Stimulated activated naive CD8-positive, alpha-beta T cell treated with anti-CD3 and anti-CD28 coated beads, Interleukin-15, Interleukin-2, amounts not matched to agents 100 U/mL and 50 U/mL, for 24 hours (primary cell): ENCODE measurements around the gene KCNN3.

Experiments
- ATAC-seq: fragments of 150-1000 bp; cut with Tn5 transposase; one replicate; pipeline ENCODE4 v1.10.0; 2021
- DNase-seq: peaks from one replicate; pipeline ENCODE4 v3.0.0; 2021

The KCNN3 gene

DNA sequence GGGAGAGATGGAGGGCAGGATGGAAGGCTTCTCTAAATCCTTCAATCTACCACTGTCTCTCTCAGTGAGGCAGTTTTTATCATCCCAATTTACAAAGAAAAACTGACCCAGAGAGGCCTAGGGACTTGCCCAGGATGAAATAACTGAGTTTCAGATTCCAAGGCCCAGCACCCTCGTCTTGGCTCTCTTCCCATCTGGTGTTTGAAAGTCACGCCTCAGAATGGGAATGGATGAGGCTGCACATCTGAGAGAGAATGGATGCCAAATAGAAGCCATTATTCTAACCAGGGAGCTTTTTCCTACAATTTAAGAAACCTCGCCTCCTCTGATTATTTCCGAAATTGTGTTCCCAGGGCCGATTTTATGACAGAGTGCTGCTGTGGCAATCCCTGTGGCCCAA lies 10.6 kb upstream of the KCNN3 start:
- ATAC-seq, result no peak
- DNase-seq, result no peak

- DNase-seq (no peak), ATAC-seq (no peak)
These were observed 8.9 kb upstream of the KCNN3 start for GRCh38 chr1:154879038-154879421.

GRCh38 chr1:154878371-154879037 lies 8.4 kb upstream of the KCNN3 start:
- peak; percentile 88 for ATAC-seq
- DNase-seq, result peak; percentile 79

- ATAC-seq (no peak), DNase-seq (no peak)
These were observed 7.4 kb upstream of the KCNN3 start for GRCh38 chr1:154877370-154877974.

DNA sequence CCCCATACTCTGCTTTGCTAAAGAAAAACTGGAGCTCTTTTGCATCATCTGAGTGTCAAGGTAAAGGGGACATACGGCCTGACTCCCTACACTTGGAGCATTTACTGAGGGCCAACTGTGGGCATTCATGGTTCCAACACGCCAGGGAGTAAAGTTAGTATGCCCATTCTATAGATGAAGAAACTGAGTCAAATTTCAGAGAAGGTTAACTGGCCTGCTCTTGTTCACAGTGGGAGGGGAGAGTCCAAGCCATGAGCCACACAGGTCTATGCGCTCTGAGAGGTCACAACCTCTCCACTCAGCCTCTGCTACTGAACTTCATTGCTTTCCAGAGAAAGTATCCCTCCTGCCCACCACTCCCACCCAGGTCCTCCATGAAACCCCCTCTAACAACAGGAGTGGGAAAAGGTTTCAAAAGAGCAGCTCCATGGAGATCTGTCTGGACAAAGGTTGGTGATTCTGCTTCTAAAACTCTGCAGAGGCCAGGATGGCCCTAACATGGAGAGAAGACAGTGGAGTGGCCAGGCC lies 6.8 kb upstream of the KCNN3 start:
- no peak for ATAC-seq
- no peak for DNase-seq

DNA sequence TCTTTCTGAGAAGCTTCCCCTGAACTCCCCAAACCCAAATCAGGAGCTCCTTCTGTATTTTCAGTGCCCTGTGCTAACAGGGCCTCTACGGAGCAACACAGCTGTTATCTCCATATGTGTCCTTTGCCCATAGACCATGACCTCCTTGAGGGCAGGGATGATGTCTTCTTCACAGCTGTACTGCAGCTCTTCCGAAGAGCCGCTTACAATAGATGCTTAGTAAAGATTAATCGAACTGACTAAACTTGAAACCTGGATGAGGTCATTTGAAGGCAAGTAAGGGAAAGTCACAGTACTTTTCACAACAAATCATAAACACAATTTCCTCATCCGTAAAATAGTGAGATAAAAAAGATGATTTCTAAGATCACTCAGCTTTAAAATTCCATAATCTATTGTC lies 4.4 kb upstream of the KCNN3 start:
- ATAC-seq (no peak), DNase-seq (no peak)

GRCh38 chr1:154873321-154873950 lies 3.4 kb upstream of the KCNN3 start:
- DNase-seq (no peak), ATAC-seq (no peak)

DNA sequence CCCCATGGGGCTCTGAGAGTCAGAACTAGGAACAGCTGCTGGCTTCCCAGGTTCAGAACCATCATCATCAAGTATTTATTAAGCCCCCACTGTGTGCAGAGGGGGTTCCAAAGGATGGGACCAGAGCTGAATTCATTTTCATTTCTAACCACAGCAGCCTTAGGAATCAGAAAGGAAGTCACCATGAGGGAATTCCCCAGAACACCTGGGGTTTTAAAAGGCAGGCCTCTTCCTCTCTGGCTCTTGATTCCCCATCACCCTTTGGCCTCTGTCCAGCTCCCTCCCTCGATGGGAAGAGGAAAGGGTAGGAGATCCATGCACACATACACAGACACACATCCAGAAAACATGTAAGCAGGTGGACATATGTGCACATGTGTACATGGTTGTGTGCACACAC lies 1.3 kb upstream of the KCNN3 start:
- no peak for DNase-seq
- no peak for ATAC-seq

- ATAC-seq (no peak), DNase-seq (no peak)
These were observed 653 bp upstream of the KCNN3 start for GRCh38 chr1:154870734-154871133.

DNA sequence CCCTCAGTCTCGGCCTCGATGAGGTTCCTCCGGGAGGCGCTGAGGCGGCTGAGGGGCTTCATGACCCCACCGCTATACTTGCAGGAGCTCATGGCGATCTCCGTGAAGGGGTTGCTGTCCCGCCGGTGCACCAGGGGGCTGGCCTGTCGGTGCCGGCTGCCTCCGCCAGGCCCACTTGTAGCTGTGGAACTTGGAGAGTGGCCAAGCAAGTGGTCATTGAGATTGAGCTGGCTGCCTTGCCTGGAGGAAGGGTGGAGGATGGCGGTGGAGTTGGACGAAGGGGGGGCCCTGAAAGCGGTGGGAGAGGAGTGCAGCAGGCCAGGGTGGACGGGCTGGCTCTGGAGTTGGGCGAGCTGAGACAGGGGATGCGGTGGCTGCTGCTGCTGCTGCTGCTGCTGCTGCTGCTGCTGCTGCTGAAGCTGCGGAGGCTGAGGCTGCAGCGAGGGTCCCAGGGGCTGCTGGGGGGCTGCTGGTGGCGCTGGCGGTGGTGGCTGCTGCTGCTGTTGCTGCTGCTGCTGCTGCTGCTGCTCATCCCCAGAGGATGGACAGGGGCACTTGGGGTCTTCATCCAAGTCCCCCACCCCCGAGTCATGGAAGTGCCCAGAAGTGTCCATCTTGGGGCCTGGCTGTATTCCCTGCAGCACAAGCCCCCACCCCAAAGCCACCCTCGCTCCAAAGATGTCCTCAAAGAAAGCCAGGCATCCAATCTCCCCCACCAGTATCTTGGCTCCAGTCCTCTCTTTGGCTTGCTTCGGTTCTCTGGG lies 548 bp downstream of the KCNN3 start:
- ATAC-seq, result no peak

DNA sequence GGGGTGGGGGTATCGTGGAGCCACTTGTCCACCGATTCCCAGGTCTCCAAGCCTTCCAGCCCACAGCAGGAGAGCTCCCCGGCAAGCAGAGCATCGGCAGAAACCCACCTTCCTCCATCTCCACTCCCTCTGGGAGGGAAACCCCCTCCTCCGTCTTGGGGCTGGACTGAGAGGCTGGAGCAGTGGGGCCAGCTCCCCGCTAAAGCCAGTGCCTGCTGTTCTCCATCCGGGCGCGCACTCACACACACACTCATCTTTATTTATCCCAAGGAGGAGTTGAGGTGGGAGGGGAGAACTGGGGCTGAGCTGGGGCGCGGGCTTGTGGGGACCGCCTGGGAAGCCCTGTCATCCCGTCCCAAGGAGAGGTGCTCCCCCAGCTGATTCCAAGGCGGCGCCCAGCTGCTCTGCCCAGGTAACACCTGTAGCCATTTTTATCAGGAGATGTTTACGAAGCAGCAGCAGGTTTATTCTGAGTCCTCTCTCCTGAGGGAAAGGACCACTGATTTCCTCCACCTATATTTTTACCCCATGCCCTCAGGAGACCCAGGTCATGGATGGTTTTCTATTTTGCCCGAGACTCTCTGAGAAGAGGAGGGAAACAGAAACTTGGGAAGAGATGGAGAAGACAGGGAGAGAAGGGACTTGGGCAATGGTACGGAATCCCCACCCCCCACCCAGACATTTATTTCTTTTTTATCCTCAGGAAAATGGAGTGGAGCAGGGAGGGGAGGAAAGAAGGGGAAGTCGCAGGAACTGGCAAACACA lies 2.1 kb downstream of the KCNN3 start:
- ATAC-seq (no peak), DNase-seq (no peak)

More for the DNA sequence above, 548 bp downstream of the KCNN3 start:
- no peak for DNase-seq

GRCh38 chr1:154867064-154867825 lies 2.8 kb downstream of the KCNN3 start:
- no peak for ATAC-seq
- no peak for DNase-seq

GRCh38 chr1:154866257-154867063 lies 3.6 kb downstream of the KCNN3 start:
- ATAC-seq, result no peak
- no peak for DNase-seq

DNA sequence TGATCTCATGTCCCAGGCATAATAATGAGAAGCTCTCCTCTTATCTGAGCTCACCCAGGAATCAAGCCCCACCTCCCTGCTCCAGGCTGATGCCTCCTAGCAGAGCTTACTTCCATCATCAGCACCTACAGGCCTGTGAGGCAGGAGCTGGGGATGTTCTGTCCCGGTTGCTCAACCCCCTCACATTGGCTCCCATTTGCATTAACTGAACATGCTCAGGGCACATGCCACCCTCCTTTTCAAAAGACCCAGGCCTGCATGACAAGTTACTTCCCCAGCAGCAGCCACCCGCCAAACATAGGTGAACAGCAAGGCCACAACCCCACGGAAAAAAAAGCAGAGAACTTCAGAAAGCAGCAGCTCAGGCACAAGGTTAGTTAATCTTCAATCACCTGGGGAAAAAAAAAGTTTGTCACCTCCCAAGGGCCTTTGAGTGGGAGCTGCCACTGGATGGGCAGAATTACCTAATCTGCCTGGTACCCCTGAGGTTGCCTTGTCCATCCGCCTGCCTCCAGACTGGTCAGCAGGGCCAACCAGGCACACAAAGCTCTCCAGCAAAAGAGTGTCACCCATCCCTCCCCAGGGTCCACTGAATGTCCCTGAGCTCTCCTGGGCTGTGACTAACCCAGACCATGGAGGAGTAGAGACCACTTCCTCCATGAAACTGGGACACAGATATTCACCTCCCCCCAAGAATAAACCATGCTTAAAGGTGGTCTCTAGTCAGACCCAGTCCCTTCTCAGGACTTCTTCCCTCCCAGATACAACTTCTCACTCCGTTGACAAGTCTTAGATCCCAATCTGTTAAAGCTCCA lies 4.4 kb downstream of the KCNN3 start:
- ATAC-seq (no peak), DNase-seq (no peak)

DNA sequence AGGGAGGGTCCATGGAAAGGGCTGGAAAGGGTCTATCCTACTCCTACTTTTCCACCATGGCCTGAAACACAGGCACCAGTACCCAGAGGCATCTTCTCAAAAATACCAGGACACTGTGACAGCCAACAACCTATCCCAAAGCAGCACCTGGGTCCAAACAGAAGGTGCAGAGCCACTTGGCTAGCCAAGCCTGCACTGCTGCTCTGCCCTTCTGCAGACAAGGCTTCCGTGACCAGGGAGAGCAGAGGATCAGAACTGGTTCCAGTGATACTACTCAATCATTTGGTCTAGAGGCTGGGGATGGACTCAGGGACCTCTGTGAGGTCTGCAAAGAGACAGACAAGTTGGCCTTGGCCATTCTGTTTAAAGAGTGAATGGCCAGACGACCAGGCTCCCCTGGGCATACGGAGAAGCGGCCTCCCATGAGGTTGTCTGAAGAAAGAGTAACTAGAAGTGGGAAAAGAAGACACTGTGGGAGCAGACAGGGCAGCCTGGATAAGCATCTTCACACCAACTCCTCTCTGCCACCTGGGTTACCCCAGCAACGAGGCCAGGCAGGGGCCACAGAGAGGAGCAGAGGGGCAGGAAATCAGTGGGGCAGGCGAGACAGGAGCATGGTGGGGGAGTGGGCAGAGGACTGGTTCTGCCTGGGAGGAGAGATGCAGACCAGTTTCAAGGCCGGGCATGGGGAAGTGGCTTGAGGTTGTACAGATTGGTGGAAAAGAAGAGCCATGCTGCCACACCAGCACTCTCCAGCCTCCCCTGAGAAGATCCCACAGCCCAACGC lies 5.7 kb downstream of the KCNN3 start:
- no peak for DNase-seq
- ATAC-seq, result no peak

DNA sequence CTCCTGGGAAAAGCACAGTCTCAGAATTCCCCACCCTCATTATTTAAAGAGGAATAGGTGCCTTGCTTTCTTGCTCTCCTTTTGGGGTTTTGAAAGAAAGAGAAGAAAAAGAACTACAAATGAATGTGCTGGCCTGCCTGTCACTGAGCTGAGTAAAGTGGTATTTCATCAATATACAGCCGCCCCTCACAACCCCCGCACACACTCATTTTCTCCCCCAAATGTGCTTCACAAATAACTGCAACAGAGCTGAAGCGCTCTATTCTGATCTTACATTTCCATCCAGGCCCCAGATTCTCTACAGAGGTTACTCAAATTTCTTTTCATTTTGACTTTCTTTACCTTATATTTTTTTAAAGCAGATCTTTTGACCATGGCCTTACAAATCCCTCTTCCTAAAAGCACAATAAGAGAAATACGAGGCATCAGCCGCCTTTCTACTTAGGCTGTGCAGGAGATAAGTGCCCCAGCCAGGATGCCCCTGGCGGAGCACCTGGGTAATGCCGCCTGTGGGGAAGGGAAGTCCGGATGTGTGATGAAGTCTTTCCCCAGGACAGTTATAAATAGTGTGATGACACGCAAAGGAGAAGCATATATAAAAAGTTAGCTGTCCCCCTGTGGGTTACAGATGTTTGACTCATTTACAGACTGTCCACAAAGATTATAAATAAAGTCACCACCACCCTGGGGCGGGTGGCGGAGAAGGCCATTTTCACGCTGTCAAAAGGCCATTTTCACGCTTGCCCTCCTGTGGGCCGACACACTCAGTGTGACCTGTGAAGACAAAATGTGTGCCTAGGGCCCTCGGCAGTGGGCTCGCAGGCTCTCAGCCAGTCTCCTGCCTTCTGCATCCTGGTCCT lies 6.5 kb downstream of the KCNN3 start:
- DNase-seq, result peak; percentile 54
- ATAC-seq, result peak; percentile 71

DNA sequence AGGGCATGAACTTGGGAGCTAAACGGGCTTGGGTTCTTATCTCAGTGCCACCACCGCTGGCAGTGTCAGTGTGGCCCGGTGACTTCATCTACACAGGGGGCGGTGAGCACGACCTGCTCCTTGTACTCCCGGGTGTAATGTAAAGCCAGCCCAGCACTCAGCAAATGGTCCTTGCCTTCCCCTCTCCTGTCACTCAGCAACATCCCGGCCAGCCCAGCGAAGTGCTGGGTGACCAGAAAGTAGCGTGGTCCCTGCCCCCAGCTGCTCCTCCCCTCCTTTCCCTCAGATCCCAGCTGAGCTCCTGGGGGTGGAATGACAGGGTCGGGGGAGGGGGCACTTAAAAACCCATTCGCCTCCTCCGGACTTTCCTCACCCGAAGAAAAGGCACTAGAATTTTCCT lies 7.2 kb downstream of the KCNN3 start:
- no peak for ATAC-seq
- DNase-seq, result no peak

DNA sequence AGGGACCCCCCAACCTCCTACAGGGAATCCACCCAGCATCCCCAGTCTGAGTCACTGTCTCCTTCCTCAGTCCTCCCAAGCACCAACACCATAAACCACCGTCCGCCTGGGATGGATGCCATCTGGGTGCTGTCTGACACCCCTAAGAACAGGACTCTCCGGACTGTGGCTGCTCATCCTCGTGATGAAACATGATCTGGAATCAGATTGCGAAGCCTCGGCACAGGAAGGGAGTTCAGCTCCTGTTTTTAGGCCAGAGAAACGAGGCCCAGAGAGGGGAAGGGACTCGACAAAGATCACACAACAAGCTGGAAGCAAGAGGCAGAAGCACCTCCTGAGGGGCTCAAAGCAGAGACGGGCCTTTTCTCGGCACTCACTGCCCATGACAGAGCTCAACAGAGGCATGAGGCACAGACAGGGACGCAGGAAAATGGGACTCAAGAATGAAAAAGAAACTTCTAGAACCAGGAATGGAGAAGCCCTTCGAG lies 8.4 kb downstream of the KCNN3 start:
- no peak for DNase-seq
- ATAC-seq, result no peak
